Epithelial cell of esophagus (primary cell): Measurements from ENCODE around the gene CAPZB.

Source experiments
- DNase-seq: peaks from one replicate; pipeline ENCODE4 v3.0.0; 2010; ENCODE audit warnings: low read depth
- H3K4me3 ChIP-seq: 2 replicates; pipeline ENCODE4 v1.5.1; 2011; ENCODE audit warnings: mild to moderate bottlenecking, low read length, control low read depth
- TF ChIP-seq, protein P1 (sequence below): IDR thresholded peaks from 2 replicates; pipeline ENCODE4 v1.5.1; 2011; ENCODE audit warnings: low read depth, mild to moderate bottlenecking, low read length, control low read depth, inconsistent platforms; ENCODE audit not compliant: insufficient read depth; ENCODE audit errors: missing control alignments

CAPZB gene

GRCh38 chr1:19356266-19356665 is 129.1 kb downstream of the CAPZB start:
- TF ChIP-seq, protein P1, sequence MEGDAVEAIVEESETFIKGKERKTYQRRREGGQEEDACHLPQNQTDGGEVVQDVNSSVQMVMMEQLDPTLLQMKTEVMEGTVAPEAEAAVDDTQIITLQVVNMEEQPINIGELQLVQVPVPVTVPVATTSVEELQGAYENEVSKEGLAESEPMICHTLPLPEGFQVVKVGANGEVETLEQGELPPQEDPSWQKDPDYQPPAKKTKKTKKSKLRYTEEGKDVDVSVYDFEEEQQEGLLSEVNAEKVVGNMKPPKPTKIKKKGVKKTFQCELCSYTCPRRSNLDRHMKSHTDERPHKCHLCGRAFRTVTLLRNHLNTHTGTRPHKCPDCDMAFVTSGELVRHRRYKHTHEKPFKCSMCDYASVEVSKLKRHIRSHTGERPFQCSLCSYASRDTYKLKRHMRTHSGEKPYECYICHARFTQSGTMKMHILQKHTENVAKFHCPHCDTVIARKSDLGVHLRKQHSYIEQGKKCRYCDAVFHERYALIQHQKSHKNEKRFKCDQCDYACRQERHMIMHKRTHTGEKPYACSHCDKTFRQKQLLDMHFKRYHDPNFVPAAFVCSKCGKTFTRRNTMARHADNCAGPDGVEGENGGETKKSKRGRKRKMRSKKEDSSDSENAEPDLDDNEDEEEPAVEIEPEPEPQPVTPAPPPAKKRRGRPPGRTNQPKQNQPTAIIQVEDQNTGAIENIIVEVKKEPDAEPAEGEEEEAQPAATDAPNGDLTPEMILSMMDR: no peak
- no peak overlapping the region for H3K4me3 ChIP-seq

GRCh38 chr1:19354531-19354981 is 130.8 kb downstream of the CAPZB start:
- TF ChIP-seq, protein P1: no peak
- no peak for DNase-seq
- no peak overlapping the region for H3K4me3 ChIP-seq

More at GRCh38 chr1:19356266-19356665, 129.1 kb downstream of the CAPZB start:
- DNase-seq: no peak

- no peak overlapping the region for H3K4me3 ChIP-seq
- no peak for DNase-seq
- TF ChIP-seq, protein P1: no peak
Observed at GRCh38 chr1:19353596-19353995, 131.7 kb downstream of the CAPZB start.

DNA sequence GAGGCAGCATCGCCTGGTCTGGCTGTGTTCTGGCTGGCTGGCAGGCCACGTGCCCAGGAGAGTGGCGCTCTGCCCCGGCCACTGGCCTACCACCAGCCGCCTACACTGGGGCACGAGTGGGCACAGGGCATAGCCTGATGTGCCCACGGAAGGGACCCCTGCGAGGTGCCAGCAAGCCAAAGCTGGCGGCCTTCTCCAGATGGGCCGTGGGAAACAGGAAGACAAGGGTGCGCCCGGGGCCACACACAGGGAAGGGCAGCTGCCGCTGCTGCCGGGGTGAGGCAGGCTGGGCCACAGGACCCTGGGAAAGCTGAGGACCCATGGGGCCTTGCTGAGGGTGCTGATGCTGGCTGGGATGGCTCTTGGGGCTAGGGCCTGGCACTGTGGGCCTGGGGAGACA is 132.5 kb downstream of the CAPZB start:
- no peak for DNase-seq
- TF ChIP-seq, protein P1: no peak
- no peak overlapping the region for H3K4me3 ChIP-seq

DNA sequence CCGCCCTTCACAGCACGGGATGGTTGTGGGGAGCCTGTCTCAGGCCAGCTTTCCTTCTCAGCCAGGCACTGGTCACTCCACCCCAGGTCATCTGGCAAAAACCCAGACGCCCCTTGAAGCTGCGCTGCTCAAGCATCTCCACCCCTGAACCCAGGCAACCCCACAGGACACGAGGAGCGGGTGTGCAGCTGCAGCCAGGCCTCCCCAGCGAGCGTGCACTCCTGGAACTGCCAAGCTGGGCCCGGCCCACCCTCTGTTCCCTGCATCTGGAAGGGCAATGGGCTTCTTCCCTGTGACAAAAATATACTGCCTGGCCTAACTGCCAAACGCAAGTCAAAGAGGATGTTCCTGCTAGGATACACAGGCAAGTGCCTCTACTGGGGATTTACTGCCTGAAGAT is 133.5 kb downstream of the CAPZB start:
- TF ChIP-seq, protein P1: no peak
- no peak overlapping the region for H3K4me3 ChIP-seq
- no peak for DNase-seq

- no peak for DNase-seq
- TF ChIP-seq, protein P1: no peak
- no peak overlapping the region for H3K4me3 ChIP-seq
Observed at GRCh38 chr1:19350566-19350965, 134.8 kb downstream of the CAPZB start.

DNA sequence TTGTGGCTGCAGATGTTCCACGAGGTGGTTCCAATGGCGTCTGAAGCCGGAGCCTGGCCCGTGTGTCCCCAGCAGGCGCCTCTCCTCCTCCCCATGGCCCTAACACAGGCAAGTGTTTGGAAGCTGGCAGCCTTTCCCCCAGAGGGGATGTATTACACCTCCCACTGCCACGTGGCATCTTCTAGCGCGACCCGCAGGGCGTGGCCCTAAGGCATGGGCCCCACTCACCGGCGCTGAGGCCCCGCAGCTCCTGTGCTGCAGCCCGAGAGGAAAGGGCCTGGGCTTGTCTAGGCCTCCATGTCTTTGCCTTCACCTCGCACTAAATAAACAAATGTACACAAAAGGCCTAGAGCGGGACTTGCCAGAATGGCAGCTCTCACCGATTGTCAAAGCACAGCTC is 135.3 kb downstream of the CAPZB start:
- H3K4me3 ChIP-seq: no peak overlapping the region
- TF ChIP-seq, protein P1: no peak
- no peak for DNase-seq
